PFSK-1 (cell line): ENCODE data around the gene RNF217.

Source experiments
- FOXP2 ChIP-seq: optimal IDR thresholded peaks from 2 replicates; pipeline ENCODE3; 2011; ENCODE audit warnings: borderline replicate concordance, control low read depth, inconsistent platforms; ENCODE audit not compliant: insufficient read depth; ENCODE audit errors: extremely low read length, extremely low read depth
- POLR2AphosphoS5 ChIP-seq: IDR thresholded peaks from 2 replicates; pipeline ENCODE4 v1.6.1; 2012; ENCODE audit warnings: low read depth, mild to moderate bottlenecking, control low read depth, low read length, moderate library complexity
- REST ChIP-seq, 2 experiments: IDR thresholded peaks; 2 replicates each; pipeline versions ENCODE4 v1.6.1 to v1.8.0; 2011 to 2012; ENCODE audit warnings: low read depth in 2 of 2, low read length in 2 of 2, control low read depth in 1 of 2, inconsistent platforms in 1 of 2, mild to moderate bottlenecking in 1 of 2, moderate library complexity in 1 of 2; ENCODE audit not compliant: insufficient read depth in 1 of 2
- SIN3A ChIP-seq: IDR thresholded peaks from 2 replicates; pipeline ENCODE4 v1.6.1; 2012; ENCODE audit warnings: mild to moderate bottlenecking, low read length, moderate library complexity, borderline replicate concordance; ENCODE audit not compliant: insufficient read depth
- TAF1 ChIP-seq: IDR thresholded peaks from 2 replicates; pipeline ENCODE4 v1.6.1; 2012; ENCODE audit warnings: low read length, control low read depth, borderline replicate concordance; ENCODE audit not compliant: insufficient read depth

Gene RNF217

GRCh38 chr6:125123051-125123450 is 160.8 kb downstream of the RNF217 start:
- TF ChIP-seq POLR2AphosphoS5, result no peak
- no peak for TF ChIP-seq SIN3A

DNA sequence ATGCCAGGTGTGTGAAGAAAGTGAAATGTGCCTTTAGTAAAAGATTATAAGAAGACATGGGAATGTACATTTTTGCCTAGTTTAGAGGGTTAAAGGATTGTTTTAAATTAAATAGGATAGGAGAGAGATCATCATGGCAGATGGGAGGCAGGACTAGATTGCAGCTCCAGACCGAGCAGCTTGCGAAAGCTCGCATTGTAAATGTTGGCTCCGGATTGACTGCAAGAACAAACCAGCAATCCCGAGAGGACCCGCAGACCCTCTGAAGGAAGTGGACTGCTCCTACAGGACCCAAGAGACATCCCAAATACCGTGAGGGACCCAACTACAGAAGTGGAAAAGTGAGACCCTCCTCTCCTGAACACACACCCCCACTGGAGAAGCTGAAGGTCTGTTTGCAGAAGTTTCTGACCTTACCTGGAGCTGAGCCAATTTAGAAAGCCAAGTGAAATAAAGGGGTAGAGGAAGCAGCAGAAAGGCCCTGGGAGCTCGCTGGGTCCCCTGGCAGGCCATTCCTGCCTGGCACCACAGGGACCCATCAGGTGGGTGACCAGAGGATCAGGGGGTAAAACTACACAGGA is 161.3 kb downstream of the RNF217 start:
- TF ChIP-seq SIN3A (no peak), TAF1 (no peak), REST (IDR thresholded peaks at IDR 0.05; ENCODE audit: insufficient read depth in 1 of 2, low read depth in 2 of 2, low read length in 2 of 2) (no peak), FOXP2 (no peak), POLR2AphosphoS5 (no peak)

GRCh38 chr6:125124049-125124669 is 161.9 kb downstream of the RNF217 start:
- TF ChIP-seq REST (IDR thresholded peaks at IDR 0.05; ENCODE audit: insufficient read depth in 1 of 2, low read depth in 2 of 2, low read length in 2 of 2) (no peak), POLR2AphosphoS5 (no peak), SIN3A (no peak), FOXP2 (no peak), TAF1 (no peak)

DNA sequence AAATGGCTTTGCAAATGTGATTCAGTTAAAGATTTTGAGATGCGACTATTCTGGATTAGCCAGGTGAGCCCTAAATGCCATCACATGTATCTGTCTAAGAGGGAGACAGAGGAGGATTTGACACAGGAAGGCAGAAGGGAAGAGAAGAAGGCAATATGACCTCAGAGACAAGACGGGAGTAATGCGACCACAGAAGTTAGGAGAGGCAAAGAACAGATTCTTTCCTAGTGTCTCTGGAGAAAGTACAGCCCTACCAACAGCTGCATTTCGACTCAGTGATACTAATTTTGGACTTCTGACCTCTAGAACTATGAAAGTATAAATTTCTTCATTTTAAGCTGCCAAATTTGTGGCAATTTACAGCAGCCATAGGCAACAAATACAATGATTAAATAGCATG is 167.1 kb downstream of the RNF217 start:
- TF ChIP-seq SIN3A (no peak), FOXP2 (no peak), POLR2AphosphoS5 (no peak), REST (IDR thresholded peaks at IDR 0.05; ENCODE audit: insufficient read depth in 1 of 2, low read depth in 2 of 2, low read length in 2 of 2) (no peak)

- TF ChIP-seq REST (IDR thresholded peaks at IDR 0.05; ENCODE audit: insufficient read depth in 1 of 2, low read depth in 2 of 2, low read length in 2 of 2) (no peak), POLR2AphosphoS5 (no peak), SIN3A (no peak), FOXP2 (no peak), TAF1 (no peak)
Observed at GRCh38 chr6:125132058-125132457, 169.8 kb downstream of the RNF217 start.
